CD4-positive, alpha-beta T cell treated with Interleukin-4 for 1 hour (primary cell): ENCODE results near the gene COL20A1.
A peak's percentile ranks its signal among the peaks of the same experiment; 100 is the strongest.
"Not testable (repeated sequence)": the region's sequence is repeated elsewhere in the genome, so short reads cannot be mapped to it uniquely, and the experiment has no call there.

Source experiments
- DNase-seq, 2 donors: peaks; one replicate each; pipeline ENCODE4 v3.0.0-alpha.2; 2020 to 2022

Gene COL20A1

DNA sequence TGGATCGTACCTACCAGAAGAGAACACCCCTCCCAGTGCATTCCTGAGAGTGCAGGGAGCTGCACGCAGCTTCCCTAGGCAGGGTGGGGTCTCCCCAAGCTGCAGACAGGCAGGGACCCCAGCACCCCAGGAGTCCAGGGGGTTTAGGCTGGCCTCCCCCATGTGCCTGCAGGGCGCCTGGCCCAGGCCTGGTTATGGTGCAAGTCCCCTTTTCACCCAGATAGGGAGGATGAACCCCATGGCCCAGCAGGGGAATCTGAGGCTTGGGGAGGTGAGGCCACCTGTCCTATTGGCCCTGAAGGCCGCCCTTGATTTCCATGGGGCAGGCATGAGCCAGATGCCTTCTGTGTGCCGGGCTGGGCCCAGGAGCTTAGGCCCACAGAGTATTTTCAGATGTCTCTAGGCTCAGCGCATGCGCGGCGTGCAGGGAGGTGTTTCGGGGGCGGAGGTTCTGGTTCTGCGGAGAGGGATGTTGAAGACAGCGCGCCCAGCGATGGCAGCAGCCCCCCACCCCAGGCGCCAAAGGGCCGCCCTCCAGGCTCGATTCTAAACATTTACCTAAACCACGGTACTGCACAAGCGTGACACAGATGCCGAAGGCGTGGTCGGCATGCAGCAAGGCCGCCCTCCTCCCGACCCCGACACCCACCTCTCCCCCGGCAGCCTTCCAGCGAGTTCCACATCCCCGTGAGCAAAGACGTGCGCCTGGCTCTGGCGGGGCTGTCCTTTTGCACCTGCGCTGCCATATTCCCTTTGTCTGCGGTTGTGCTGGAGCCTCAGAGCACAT, 29.4 kb downstream of the COL20A1 start:
- no peak for DNase-seq

GRCh38 chr20:63322933-63323273, 29.9 kb downstream of the COL20A1 start:
- no peak for DNase-seq

DNA sequence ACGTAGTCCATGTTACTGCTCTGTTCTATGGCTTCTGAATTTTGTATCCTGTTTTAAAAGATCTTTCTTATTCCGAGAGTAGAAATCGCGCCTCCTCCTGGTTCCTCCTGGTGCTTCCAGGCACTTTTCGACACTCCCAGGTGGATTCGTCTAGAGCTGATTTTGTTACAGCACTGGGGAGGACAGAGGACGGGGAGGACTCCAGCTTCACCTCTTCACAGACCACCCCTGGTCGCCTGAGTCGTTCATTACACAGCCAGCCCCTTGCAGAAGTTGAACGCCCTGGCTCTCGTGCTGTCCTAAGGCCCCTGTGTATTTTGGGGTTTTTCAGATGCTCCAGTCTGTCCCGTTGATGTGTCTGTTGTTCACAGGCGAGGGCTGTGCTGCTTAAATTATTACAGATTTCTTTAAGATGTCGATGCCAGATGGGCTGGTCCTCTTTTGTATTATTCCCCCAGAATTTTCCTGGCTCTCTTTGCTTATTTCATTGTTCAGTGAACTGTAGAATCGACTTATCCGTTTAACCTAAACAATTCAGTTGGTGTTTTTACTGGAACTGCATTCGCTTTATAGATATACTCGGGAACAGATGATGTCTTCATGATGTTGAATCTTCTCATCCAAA, 30.5 kb downstream of the COL20A1 start:
- no peak for DNase-seq

- DNase-seq: no peak
Observed at GRCh38 chr20:63325021-63325471, 32.1 kb downstream of the COL20A1 start.

DNA sequence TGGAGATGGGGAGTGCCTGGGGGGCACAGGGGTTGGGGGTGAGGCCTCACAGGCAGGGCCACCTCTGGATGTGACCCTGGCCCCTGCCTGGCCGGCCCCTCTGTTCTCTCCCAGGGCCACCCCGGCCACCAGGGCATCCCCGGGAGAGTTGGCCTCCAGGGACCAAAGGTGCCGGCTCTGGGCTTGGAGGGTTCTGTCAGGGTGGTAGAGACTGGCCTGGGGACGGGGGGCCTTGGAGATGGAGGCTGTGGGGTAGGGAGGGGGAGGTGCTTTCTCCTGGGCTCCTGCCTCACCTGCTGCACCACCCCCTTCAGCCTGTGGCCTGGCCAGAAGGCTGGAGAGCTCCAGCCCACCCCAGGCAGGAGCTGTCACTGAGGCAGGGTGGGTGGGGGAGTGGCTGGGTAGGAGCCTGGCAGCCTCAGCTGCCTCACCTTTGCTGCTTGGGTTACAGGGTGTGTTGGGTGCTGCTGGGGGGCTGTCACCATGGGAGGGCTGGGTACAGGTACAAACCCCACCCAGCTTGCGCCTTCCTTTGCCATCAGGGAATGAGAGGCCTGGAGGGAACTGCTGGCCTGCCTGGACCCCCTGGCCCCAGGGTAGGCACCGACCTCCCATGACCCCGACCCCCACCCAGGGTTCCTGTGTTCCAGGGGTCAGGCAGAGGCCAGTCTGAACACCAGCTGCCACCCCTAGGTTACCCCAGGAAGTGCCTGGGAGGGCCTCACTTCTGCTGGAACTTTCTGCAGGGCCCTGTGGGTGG, 32.7 kb downstream of the COL20A1 start:
- no peak for DNase-seq

DNA sequence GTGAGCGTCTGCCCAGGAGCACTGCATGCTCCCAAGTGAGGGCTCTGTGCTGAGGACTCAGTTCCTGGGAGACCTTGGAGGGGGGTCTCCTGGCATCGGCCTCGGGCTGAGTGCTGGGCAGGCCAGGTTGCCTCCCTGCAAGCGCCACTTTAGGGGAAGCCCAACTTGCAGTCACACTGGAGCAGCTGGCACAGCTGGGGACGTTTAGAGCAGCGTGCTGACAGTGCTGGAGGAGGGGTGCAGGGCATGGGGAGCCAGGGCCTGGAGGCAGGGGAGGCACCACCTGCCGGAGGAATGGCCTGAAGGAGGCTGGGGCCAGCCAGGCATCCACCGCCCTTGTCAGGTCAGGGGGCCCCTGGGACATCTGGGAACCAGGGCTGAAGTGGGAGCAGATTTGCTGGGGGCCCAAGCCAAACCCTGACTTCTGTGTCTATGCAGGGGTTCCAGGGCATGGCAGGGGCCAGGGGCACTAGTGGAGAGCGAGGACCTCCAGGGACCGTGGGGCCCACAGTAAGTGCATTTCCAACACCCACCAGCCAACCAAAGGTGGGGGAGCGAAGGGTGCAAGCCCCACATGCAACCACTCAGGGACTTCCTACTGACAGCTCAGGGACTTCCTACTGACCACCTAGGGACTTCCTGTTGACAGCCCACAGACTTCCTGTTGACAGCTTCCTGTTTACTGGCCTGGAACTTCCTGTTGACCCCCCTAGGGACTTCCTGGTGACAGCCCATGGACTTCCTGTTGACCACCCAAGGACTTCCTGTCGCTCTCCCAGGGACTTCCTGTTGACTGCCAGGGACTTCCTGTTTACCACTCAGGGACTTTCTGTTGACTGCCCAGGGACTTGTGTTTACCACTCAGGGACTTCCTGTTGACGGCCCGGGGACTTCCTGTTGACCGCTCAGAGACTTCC, 33.6 kb downstream of the COL20A1 start:
- DNase-seq: peak; percentile 5 to 38

DNA sequence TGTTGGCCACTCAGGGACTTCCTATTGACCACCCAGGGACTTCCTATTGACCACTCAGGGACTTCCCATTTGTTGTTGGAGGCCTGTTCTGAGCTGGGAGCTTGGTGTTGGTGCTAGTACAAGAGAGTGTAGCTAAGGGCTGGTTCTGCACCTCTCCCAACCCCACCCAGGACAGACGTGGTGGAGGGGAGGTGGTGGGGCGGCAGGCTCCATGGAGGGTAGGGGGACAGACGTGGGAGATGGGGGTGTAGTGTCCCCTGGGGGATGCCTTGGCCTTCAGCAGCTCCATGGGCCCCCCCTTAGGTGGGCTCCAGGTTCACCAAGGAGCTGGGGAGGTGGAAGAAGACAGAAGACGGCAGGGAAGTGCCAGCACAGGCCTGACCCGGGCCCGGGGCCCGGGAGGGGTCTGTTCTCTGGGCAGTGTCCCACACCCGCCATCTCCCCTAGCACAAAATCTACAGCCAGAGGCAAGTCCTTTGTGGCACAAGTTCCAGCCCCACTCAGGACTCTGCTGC, 34.3 kb downstream of the COL20A1 start:
- peak in 1 of 2 donors; percentile 1 for DNase-seq

DNA sequence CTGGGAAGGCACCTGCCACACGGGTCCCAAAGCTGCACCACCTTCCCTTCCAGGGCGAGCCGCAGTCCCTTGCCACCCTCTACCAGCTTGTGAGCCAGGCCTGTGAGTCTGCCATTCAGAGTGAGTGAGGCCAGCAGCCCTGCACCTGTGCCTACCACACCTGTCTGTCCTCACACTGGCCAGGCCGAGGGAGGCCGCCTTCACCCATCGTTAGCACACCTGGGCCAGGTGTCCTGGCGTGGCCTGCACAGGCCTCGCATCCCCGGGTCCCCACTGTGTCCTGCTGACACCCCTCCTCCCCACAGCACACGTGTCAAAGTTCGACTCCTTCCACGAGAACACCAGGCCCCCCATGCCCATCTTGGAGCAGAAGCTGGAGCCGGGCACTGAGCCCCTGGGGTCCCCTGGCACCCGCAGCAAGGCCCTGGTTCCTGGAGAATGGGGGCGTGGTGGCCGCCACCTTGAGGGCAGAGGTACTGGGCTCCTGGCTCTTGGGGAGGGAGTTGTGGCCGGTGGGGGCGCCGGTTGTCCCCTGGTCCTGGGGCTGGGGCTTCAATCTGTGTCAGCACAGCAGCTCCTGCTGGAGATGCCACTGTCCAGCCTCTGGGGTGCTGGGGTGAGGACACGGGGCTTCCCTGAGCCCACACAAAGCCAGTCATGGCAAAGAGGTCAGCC, 35.2 kb downstream of the COL20A1 start:
- no peak for DNase-seq

DNA sequence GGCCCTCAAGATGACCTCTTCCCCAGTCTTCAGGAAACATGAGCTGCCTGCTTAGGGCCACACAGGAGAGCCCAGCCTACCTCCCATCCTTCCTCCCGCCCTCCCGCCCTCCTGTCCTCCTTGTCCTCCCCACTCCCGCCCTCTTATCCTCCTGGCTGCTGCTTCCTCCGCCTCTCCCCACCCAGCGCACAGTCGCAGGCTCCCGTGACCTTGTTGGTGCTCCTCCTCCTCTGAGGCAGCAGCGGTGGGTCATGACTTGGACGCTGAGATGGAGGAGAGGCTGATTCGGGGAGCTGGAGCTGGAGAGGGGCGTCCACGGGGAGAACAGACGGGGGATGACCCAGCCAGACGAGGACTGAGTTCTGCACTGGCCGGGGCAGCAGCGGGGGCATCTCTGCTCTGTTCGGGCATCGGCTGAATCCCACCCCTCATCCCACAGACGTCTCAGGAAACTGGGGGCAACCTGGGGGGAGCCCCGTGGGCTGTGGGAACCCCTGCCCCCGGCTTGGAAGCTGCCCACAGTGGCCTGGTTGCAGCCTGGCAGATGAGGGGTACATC, 35.8 kb downstream of the COL20A1 start:
- no peak for DNase-seq

DNA sequence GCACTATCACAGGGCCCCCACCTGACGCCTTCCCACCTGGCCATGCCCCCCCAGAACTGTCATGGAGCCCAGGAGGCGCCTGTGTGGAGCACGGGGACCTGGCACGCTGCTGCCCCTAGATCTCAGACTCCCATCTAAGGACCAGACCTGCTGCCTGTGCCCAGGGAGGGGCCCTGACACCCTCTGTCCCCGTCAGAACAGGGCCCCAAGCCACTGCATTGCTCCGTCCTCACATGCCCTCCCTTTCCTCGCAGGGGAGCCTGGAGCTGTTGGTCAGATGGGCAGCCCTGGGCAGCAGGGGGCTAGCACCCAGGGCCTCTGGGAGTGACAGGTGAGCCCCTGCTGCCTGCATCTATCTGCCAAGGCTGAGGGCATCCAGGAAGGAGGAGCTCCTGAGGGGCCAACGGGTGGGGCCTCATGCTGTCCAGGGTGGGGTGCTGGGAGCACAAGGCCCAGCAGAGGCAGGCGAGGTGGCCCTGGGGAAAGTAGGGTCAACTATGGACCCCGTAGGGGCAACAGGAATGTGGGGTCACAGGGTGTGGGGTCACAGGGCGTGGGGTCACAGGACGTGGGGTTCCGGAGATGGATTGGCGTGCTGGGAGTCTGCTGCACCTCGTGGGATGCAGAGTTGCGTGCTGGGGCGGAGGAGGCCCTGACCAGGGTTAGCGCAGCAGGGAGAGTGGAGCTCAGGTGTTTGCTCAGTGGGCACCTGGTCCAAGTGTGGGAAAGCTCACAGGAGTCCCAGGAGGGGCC, 36.5 kb downstream of the COL20A1 start:
- DNase-seq: no peak

DNA sequence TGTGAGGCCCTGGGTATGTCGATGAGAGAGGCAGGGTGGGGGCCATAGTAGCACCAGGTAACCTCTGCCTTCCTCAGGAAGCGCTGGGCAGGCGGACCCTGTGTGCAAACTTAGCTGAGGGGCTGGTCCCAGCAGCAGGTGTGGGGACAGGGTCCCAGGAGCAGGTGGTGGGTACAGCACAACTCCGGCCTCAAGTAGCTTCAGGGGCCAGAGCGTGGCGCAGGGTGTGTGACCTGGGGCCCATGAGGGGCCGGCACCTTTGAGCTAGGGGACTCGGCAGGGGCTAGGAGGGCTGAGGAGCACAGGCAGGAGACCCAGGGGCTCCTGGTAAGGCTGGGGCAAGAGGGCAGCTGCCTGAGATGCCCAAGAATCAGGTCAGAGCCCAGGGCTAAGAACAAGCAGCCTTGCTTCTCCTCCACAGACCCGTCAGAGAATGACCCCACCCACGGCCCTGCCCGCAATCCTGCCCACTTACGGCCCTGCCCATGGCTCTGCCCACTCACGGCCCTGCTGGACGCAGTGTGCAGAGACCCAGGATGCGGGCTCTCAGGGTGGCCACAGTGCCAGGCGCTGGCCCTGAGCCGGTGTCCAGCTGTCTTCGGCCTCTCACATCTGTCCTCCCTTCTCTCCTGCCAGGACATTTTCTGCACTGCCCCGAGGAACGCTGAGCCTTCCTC, 37.2 kb downstream of the COL20A1 start:
- DNase-seq: no peak

GRCh38 chr20:63330940-63331339, 38.0 kb downstream of the COL20A1 start:
- no peak for DNase-seq

DNA sequence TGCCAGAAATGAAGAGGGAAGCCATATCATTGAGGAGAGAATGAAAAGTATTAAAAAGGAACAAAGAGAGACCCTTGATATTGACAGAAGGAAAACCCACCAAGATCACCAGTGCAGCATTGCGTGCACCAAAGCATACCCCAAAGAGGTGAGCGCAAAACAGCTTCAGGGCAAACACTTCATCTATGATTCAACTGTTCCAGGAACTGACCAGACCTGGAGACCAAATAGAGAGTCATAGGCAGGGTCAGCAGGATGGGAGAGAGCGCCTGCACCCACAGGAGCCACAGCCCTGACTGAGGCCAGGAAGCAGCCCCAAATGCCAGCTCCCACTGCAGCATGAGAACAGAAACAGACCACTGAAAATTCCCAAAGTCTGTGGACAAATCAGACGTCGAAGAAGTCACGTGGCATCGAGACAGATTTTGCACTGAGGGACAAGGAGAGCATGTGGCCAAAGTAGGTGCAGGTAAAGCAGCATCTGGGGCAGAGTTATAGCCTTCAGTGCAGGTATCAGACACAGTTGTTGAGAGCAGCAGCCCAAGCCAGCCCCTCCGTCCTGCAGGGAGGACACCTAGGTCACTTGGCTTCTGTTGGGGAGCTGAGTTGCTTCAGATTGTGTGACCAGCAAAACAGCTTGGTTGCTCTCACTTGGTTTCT, 38.9 kb downstream of the COL20A1 start:
- no peak for DNase-seq

DNA sequence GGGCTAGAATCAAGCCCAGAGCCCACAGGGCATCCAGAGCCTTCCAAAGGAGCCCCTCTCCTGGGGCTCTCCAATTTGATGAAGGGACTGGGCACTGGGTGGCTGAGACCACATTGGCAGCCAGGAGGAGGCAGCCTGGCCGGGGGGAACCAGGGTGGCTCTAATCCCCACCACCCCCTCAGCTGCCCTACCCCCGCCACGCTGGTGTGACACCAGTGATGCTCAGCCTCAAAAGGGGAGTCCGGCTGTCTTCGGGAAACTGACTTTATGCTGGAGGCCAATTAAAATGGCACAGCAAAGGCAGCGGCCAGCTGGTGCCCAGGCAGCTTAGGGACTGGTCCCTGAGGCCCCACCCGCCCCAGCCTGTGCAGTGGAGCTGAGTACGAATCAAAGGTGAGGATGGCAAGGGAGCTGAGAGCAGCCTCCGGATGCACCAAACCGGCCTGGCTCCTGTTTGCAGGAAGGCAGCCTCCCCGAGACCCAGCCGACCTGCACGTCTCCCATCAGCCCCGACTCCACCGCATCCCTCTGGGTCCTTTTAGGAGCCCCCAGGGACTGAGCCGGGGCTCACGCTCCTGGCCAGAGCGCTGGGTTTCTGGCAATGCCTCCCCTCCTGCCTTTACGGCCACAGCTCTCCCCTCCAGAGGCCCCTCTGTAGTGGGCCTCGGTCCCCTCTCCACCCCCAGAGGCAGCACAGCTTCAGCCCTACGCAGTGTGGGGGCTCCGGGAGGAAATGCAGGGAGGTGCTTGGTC, 39.7 kb downstream of the COL20A1 start:
- no peak for DNase-seq

DNA sequence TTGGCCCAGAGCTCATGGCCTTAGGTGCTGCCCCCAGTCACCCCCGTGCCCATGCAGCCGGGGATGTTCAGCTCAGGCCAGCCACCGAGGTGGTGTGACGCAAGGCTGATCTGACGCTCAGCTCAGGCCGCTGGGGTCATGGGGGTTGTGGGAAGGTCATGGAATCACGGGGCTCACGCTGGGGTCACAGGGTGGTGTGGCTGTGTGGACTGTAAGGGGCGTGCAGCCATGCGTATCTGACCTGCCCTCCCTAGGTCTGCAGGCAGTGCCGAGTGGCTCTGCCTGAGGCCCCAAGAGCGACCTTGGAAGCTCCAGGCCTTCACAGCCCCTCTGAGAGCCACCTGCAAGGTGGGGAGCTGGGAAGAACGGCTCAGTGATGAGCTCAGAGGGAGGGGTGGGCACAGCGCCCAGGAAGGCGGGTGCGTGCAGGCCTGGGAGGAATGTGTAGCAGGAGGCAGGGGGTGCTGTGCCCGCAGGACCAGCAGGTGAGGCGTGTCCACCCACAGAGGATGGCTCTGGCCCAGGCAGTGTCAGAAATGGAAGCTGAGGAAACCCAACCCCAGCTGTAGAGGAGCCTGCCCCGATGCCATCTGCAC, 40.4 kb downstream of the COL20A1 start:
- DNase-seq: no peak

DNA sequence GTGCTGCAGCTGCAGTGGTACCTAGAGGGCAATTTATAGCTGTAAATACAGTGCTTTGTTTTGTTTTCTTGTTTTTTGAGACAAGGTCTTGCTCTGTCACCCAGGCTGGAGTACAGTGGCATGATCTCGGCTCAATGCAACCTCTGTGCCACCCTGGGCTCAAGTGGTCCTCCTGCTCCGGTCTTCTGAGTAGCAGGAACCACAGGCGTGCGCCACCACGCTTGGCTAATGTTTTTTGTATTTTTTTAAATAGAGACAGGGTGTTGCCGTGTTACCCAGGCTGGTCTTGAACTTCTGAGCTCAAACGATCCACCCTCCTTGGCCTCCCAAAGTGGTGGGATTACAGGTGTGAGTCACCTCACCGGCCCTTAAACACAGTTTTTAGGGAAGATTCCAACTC, 41.4 kb downstream of the COL20A1 start:
- no peak for DNase-seq

DNA sequence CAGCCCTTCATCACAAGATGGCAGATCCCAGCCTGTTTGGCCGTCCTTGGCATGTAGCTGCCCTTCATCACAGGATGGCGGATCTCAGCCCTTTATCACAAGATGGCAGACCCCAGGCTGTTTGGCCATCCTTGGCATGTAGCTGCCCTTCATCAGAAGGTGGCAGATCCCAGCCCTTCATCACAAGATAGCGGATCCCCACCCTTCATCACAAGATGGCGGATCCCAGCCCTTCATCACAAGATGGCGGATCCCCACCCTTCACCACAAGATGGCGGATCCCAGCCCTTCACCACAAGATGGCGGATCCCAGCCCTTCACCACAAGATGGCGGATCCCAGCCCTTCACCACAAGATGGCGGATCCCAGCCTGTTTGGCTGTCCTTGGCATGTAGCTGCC, 42.1 kb downstream of the COL20A1 start:
- not testable (repeated sequence) for DNase-seq

DNA sequence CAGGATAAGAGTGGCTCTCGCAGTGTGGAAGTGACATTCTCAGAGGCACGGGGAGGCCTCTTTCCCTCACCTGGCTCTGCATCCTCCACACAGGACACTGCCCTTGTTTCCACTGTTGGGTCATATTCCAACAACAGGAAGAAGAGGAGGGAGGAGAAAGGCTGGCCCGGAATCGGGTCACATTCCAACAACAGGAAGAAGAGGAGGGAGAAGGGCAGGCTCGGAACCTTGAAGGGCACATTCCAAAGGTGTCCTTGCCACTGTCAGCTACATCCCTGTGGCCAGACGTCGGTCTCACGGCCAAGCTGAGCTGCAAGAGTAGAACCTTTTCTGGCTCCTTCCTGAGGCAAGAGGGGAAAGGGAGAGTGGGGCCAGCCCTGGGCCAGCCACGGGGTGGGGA, 42.7 kb downstream of the COL20A1 start:
- DNase-seq: no peak
